Measurements from ENCODE around the gene MMS19.

GRCh38 chr10:97475936-97476594 lies 22.2 kb downstream of the MMS19 start:
- TF ChIP-seq EZH2phosphoT487 (IDR thresholded peaks at IDR 0.05; ENCODE audit: borderline replicate concordance, low read depth, low read length), result no peak
- TF ChIP-seq, protein P1, sequence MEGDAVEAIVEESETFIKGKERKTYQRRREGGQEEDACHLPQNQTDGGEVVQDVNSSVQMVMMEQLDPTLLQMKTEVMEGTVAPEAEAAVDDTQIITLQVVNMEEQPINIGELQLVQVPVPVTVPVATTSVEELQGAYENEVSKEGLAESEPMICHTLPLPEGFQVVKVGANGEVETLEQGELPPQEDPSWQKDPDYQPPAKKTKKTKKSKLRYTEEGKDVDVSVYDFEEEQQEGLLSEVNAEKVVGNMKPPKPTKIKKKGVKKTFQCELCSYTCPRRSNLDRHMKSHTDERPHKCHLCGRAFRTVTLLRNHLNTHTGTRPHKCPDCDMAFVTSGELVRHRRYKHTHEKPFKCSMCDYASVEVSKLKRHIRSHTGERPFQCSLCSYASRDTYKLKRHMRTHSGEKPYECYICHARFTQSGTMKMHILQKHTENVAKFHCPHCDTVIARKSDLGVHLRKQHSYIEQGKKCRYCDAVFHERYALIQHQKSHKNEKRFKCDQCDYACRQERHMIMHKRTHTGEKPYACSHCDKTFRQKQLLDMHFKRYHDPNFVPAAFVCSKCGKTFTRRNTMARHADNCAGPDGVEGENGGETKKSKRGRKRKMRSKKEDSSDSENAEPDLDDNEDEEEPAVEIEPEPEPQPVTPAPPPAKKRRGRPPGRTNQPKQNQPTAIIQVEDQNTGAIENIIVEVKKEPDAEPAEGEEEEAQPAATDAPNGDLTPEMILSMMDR (conservative IDR thresholded peaks at IDR 0.05; ENCODE audit: low read length), result no peak
